Neuronal stem cell (in vitro differentiated cells): ENCODE results near the gene AHRR.
A peak's percentile ranks its signal among the peaks of the same experiment; 100 is the strongest.

Experiments used
- DNase-seq: peaks from one replicate; pipeline ENCODE4 v3.0.0-alpha.2; 2013; ENCODE audit warnings: low spot score
- H2AFZ ChIP-seq: one replicate; pipeline ENCODE4 v1.6.1; 2013; ENCODE audit warnings: mild to moderate bottlenecking, low read length, inconsistent platforms
- H2AK5ac ChIP-seq: 2 replicates; pipeline ENCODE4 v1.6.1; 2013; ENCODE audit warnings: low read depth, mild to moderate bottlenecking, inconsistent platforms, low read length, moderate library complexity, mixed read lengths
- H2BK120ac ChIP-seq: 2 replicates; pipeline ENCODE4 v1.6.1; 2013; ENCODE audit warnings: low read depth, mild to moderate bottlenecking, inconsistent platforms, low read length, moderate library complexity, mixed read lengths
- H2BK12ac ChIP-seq: one replicate; pipeline ENCODE4 v1.6.1; 2013; ENCODE audit warnings: low read length, inconsistent platforms
- H2BK15ac ChIP-seq: 2 replicates; pipeline ENCODE4 v1.6.1; 2013; ENCODE audit warnings: mild to moderate bottlenecking, low read length, inconsistent platforms, mixed read lengths
- H2BK5ac ChIP-seq: one replicate; pipeline ENCODE4 v1.6.1; 2013; ENCODE audit warnings: inconsistent platforms, mild to moderate bottlenecking, low read length, moderate library complexity
- H3K14ac ChIP-seq: one replicate; pipeline ENCODE4 v1.6.1; 2013; ENCODE audit warnings: low read length, inconsistent platforms
- H3K18ac ChIP-seq: 2 replicates; pipeline ENCODE4 v1.6.1; 2013; ENCODE audit warnings: low read length, inconsistent platforms
- H3K23ac ChIP-seq: 2 replicates; pipeline ENCODE4 v1.6.1; 2013; ENCODE audit warnings: low read depth, mild to moderate bottlenecking, mixed read lengths, low read length, inconsistent platforms; ENCODE audit not compliant: poor library complexity
- H3K27ac ChIP-seq: replicated peaks from 3 replicates; pipeline ENCODE4 v1.5.1; 2013; ENCODE audit warnings: low read length, inconsistent platforms
- H3K27me3 ChIP-seq, 3 experiments: 2 replicates each; pipeline ENCODE4 v1.6.1; 2013; ENCODE audit warnings: low read length in 3 of 3, mild to moderate bottlenecking in 2 of 3, inconsistent platforms in 1 of 3, low read depth in 1 of 3, mixed read lengths in 1 of 3, moderate library complexity in 1 of 3; ENCODE audit not compliant: control insufficient read depth in 3 of 3, insufficient read depth in 3 of 3
- H3K36me3 ChIP-seq, 2 donors: replicated peaks in 1 of 2; 2 replicates each; pipeline ENCODE4 v1.6.1; 2013; ENCODE audit warnings: low read length in 2 of 2; ENCODE audit not compliant: control insufficient read depth in 2 of 2, insufficient read depth in 2 of 2
- H3K4ac ChIP-seq: 2 replicates; pipeline ENCODE4 v1.6.1; 2013; ENCODE audit warnings: inconsistent platforms, mild to moderate bottlenecking, low read length, moderate library complexity
- H3K4me1 ChIP-seq, 2 donors: 1 replicate in 1 of 2; 2 replicates in 1 of 2; pipeline ENCODE4 v1.6.1; 2013; ENCODE audit warnings: low read length in 2 of 2, low read depth in 1 of 2; ENCODE audit not compliant: control insufficient read depth in 2 of 2, insufficient read depth in 1 of 2
- H3K4me2 ChIP-seq: one replicate; pipeline ENCODE4 v1.6.1; 2013; ENCODE audit warnings: mild to moderate bottlenecking, low read length, inconsistent platforms; ENCODE audit not compliant: insufficient read depth, poor library complexity, severe bottlenecking
- H3K4me3 ChIP-seq, 2 donors: 2 replicates each; pipeline ENCODE4 v1.5.1; 2013; ENCODE audit warnings: low read length in 2 of 2, mild to moderate bottlenecking in 2 of 2, inconsistent platforms in 1 of 2, moderate library complexity in 1 of 2
- H3K79me1 ChIP-seq: one replicate; pipeline ENCODE4 v1.6.1; 2013; ENCODE audit warnings: low read depth, mild to moderate bottlenecking, inconsistent platforms, low read length, moderate library complexity
- H3K9ac ChIP-seq: one replicate; pipeline ENCODE4 v1.6.1; 2013; ENCODE audit warnings: mild to moderate bottlenecking, low read depth, low read length, inconsistent platforms; ENCODE audit not compliant: poor library complexity
- H3K9me3 ChIP-seq, 2 donors: replicated peaks in 1 of 2; 2 replicates each; pipeline versions ENCODE3 to v1.6.1; 2013; ENCODE audit warnings: low read length in 2 of 2, mild to moderate bottlenecking in 2 of 2, inconsistent platforms in 1 of 2, low read depth in 1 of 2, mixed read lengths in 1 of 2, moderate library complexity in 1 of 2; ENCODE audit not compliant: control insufficient read depth in 2 of 2, insufficient read depth in 1 of 2
- H4K8ac ChIP-seq: one replicate; pipeline ENCODE4 v1.6.1; 2013; ENCODE audit warnings: low read depth, mild to moderate bottlenecking, inconsistent platforms, low read length, moderate library complexity
- H4K91ac ChIP-seq: one replicate; pipeline ENCODE4 v1.6.1; 2013; ENCODE audit warnings: low read length, low read depth, mild to moderate bottlenecking, inconsistent platforms; ENCODE audit not compliant: poor library complexity
- WGBS, 2 donors: extraction: QIAGEN DNeasy Blood & Tissue Kit; methylation state at CpG; one replicate each; pipeline ENCODE4 v1.1.7; 2013; ENCODE audit warnings: missing lambda C conversion rate in 2 of 2, mixed read lengths in 1 of 2; ENCODE audit not compliant: insufficient read length in 2 of 2, insufficient replicate concordance in 1 of 2; ENCODE audit errors: extremely low coverage in 2 of 2; 5-methylcytosine and 5-hydroxymethylcytosine counted together

The AHRR gene

GRCh38 chr5:432928-433791 is 111.6 kb downstream of the AHRR start:
- peak overlapping the region; percentile 53 for H3K4ac ChIP-seq
- peak overlapping the region; percentile 75 for H2BK15ac ChIP-seq
- peak overlapping the region; percentile 75 for H2BK5ac ChIP-seq
- peaks cover 0 to 1% of the 10 kb centered on the region in 2 donors for H3K4me1 ChIP-seq
- H2AFZ ChIP-seq = no peak overlapping the region
- no peak overlapping the region for H4K91ac ChIP-seq
- peak overlapping the region; percentile 38 for H3K14ac ChIP-seq
- H2BK120ac ChIP-seq = no peak overlapping the region
- no peak overlapping the region for H3K4me2 ChIP-seq
- peaks cover 3% of the 10 kb centered on the region for H3K79me1 ChIP-seq
- H4K8ac ChIP-seq = peak overlapping the region; percentile 43
- peak overlapping the region; percentile 21 for H3K9ac ChIP-seq
- H3K27me3 ChIP-seq = peaks cover 0 to 4% (median 0%) of the 10 kb centered on the region in 3 experiments
- no CpG with 5 or more reads among the region's 23 CpGs for WGBS, 2 donors
- H2AK5ac ChIP-seq = no peak overlapping the region
- no peak overlapping the region for H3K27ac ChIP-seq
- H3K23ac ChIP-seq = peak overlapping the region; percentile 80
- H3K18ac ChIP-seq = peak overlapping the region; percentile 48
- H3K4me3 ChIP-seq = no peak overlapping the region
- H3K9me3 ChIP-seq = peaks cover 0 to 7% of the 10 kb centered on the region in 2 donors
- H3K36me3 ChIP-seq = no peaks in the 10 kb centered on the region
- peak overlapping the region; percentile 84 for H2BK12ac ChIP-seq
- DNase-seq = no peak

GRCh38 chr5:433836-434235 is 112.3 kb downstream of the AHRR start:
- peak overlapping the region; percentile 44 for H3K9ac ChIP-seq
- peak overlapping the region; percentile 64 for H3K18ac ChIP-seq
- H4K8ac ChIP-seq = peak overlapping the region; percentile 65
- H2AFZ ChIP-seq = no peak overlapping the region
- peak overlapping the region; percentile 75 for H2AK5ac ChIP-seq
- H3K14ac ChIP-seq = peak overlapping the region; percentile 71
- peaks cover 0 to 4% (median 0%) of the 10 kb centered on the region in 3 experiments for H3K27me3 ChIP-seq
- no CpG with 5 or more reads among the region's 16 CpGs for WGBS, 2 donors
- no peak overlapping the region for H2BK120ac ChIP-seq
- peak overlapping the region; percentile 75 for H2BK5ac ChIP-seq
- no peak overlapping the region for H3K4me3 ChIP-seq
- H3K36me3 ChIP-seq = no peaks in the 10 kb centered on the region
- H3K4me2 ChIP-seq = no peak overlapping the region
- no peak overlapping the region for H4K91ac ChIP-seq
- H3K23ac ChIP-seq = peak overlapping the region; percentile 80
- H2BK12ac ChIP-seq = no peak overlapping the region
- DNase-seq = no peak
- H3K27ac ChIP-seq = no peak overlapping the region
- H3K79me1 ChIP-seq = peaks cover 3% of the 10 kb centered on the region
- peaks cover 0 to 8% of the 10 kb centered on the region in 2 donors for H3K4me1 ChIP-seq
- H3K4ac ChIP-seq = peak overlapping the region; percentile 5
- peak overlapping the region; percentile 49 for H2BK15ac ChIP-seq
- peaks cover 0 to 2% of the 10 kb centered on the region in 2 donors for H3K9me3 ChIP-seq

GRCh38 chr5:434443-435146 is 113.1 kb downstream of the AHRR start:
- Histone ChIP-seq H2BK12ac (peak overlapping the region; percentile 58), H3K4me3 (no peak overlapping the region), H3K4ac (no peak overlapping the region), H2BK120ac (no peak overlapping the region), H2AFZ (no peak overlapping the region), H3K9ac (no peak overlapping the region), H3K4me1 (peaks cover 0 to 12% of the 10 kb centered on the region in 2 donors), H3K23ac (peak overlapping the region; percentile 80), H4K91ac (no peak overlapping the region), H3K27me3 (peaks cover 0 to 4% (median 0%) of the 10 kb centered on the region in 3 experiments), H2AK5ac (peak overlapping the region; percentile 75), H3K27ac (no peak overlapping the region), H3K18ac (peak overlapping the region; percentile 48), H3K14ac (peak overlapping the region; percentile 21), H3K4me2 (no peak overlapping the region), H3K79me1 (peaks cover 3% of the 10 kb centered on the region), H4K8ac (no peak overlapping the region), H2BK5ac (peak overlapping the region; percentile 87), H3K36me3 (no peaks in the 10 kb centered on the region), H3K9me3 (no peaks in the 10 kb centered on the region), H2BK15ac (peak overlapping the region; percentile 11)
- DNase-seq = no peak
- no CpG with 5 or more reads among the region's 26 CpGs for WGBS, 2 donors
